ENCODE data around the gene CNTNAP2. TPM values are rescaled to one million over a fixed set of nuclear protein-coding genes. Genes with fewer than 3 reads are reported as not detected.
A peak's percentile ranks its signal among the peaks of the same experiment; 100 is the strongest.

CNTNAP2 gene
- total and polyA plus RNA-seq, 8 donors = 0.94 to 42.5 (median 38.6) TPM

GRCh38 chr7:147509035-147509501 lies 1392.5 kb downstream of the CNTNAP2 start:
- Histone ChIP-seq H3K4me3 (no peak overlapping the region), H3K4me1 (no peaks in the 10 kb centered on the region), H3K27ac (no peak overlapping the region), H3K27me3 (no peaks in the 10 kb centered on the region), H3K36me3 (no peaks in the 10 kb centered on the region), H3K9me3 (peaks cover 0 to 2% of the 10 kb centered on the region in 2 donors)
- DNase-seq = no peak
- ATAC-seq = no peak
- intact Hi-C loops (cut with DNase I) = no loop called here
- TF ChIP-seq CTCF (IDR thresholded peaks at IDR 0.05) = no peak

GRCh38 chr7:147509541-147510200 lies 1393.1 kb downstream of the CNTNAP2 start:
- Histone ChIP-seq H3K27me3 (no peaks in the 10 kb centered on the region), H3K36me3 (no peaks in the 10 kb centered on the region), H3K27ac (no peak overlapping the region), H3K9me3 (peaks cover 0 to 2% of the 10 kb centered on the region in 2 donors), H3K4me3 (no peak overlapping the region), H3K4me1 (no peaks in the 10 kb centered on the region)
- no peak for TF ChIP-seq CTCF (IDR thresholded peaks at IDR 0.05)
- intact Hi-C loops (cut with DNase I) = no loop called here
- ATAC-seq = no peak
- no peak for DNase-seq

- intact Hi-C loops (cut with DNase I) = no loop called here
- H3K27ac ChIP-seq = no peak overlapping the region
- no peak overlapping the region for H3K4me3 ChIP-seq
- peaks cover 0 to 2% of the 10 kb centered on the region in 2 donors for H3K9me3 ChIP-seq
- ATAC-seq (no peak), DNase-seq (no peak)
- no peaks in the 10 kb centered on the region for H3K36me3 ChIP-seq
- H3K4me1 ChIP-seq = no peaks in the 10 kb centered on the region
- H3K27me3 ChIP-seq = no peaks in the 10 kb centered on the region
- TF ChIP-seq CTCF (IDR thresholded peaks at IDR 0.05) = no peak
Measured at GRCh38 chr7:147510201-147510542, 1393.6 kb downstream of the CNTNAP2 start.

- DNase-seq (no peak), ATAC-seq (no peak)
- H3K9me3 ChIP-seq = peaks cover 0 to 4% of the 10 kb centered on the region in 2 donors
- no peak for TF ChIP-seq CTCF (IDR thresholded peaks at IDR 0.05)
- H3K4me1 ChIP-seq = no peaks in the 10 kb centered on the region
- intact Hi-C loops (cut with DNase I) = no loop called here
- H3K27ac ChIP-seq = no peak overlapping the region
- no peak overlapping the region for H3K4me3 ChIP-seq
- H3K27me3 ChIP-seq = no peaks in the 10 kb centered on the region
- H3K36me3 ChIP-seq = no peaks in the 10 kb centered on the region
Measured at GRCh38 chr7:147510923-147511322, 1394.3 kb downstream of the CNTNAP2 start.

- no peak overlapping the region for H3K4me3 ChIP-seq
- ATAC-seq (no peak), DNase-seq (peak in 1 of 4 donors; percentile 21)
- no peaks in the 10 kb centered on the region for H3K36me3 ChIP-seq
- H3K27ac ChIP-seq = no peak overlapping the region
- H3K27me3 ChIP-seq = no peaks in the 10 kb centered on the region
- no peak for TF ChIP-seq CTCF (IDR thresholded peaks at IDR 0.05)
- H3K4me1 ChIP-seq = no peaks in the 10 kb centered on the region
- intact Hi-C loops (cut with DNase I) = no loop called here
- peaks cover 0 to 3% of the 10 kb centered on the region in 2 donors for H3K9me3 ChIP-seq
Measured at GRCh38 chr7:147513451-147513850, 1396.8 kb downstream of the CNTNAP2 start.

Measured in left lung (tissue), 10 donors.